ENCODE data around the gene SUPT4H1.
"Not testable (repeated sequence)": the region's sequence is repeated elsewhere in the genome, so short reads cannot be mapped to it uniquely, and the experiment has no call there.

The SUPT4H1 gene

GRCh38 chr17:58351831-58352595, at the start of gene SUPT4H1:
Gene SUPT4H1 (minus strand): TSS chr17:58352201. CDS start chr17:58352135, 66 bp downstream.
- DNase-seq: peak; percentile 99

- DNase-seq: peak; percentile 13
Measured at GRCh38 chr17:58401287-58401686, 49.3 kb upstream of the SUPT4H1 start.

- DNase-seq: no peak
Measured at GRCh38 chr17:58400826-58401225, 48.8 kb upstream of the SUPT4H1 start.

GRCh38 chr17:58399974-58400373, 48.0 kb upstream of the SUPT4H1 start:
- DNase-seq: no peak

- peak; percentile 72 for DNase-seq
Measured at GRCh38 chr17:58398574-58399266, 46.7 kb upstream of the SUPT4H1 start.

GRCh38 chr17:58397421-58397820, 45.4 kb upstream of the SUPT4H1 start:
- DNase-seq: not testable (repeated sequence)

- DNase-seq: no peak
Measured at GRCh38 chr17:58396173-58396572, 44.2 kb upstream of the SUPT4H1 start.

- no peak for DNase-seq
Measured at GRCh38 chr17:58394534-58395223, 42.7 kb upstream of the SUPT4H1 start.

GRCh38 chr17:58391302-58391984, 39.4 kb upstream of the SUPT4H1 start:
- DNase-seq: peak; percentile 98

GRCh38 chr17:58390884-58391283, 38.9 kb upstream of the SUPT4H1 start:
- DNase-seq: no peak

GRCh38 chr17:58388302-58389190, 36.5 kb upstream of the SUPT4H1 start:
- no peak for DNase-seq

GRCh38 chr17:58387834-58388233, 35.8 kb upstream of the SUPT4H1 start:
- DNase-seq: peak; percentile 43

- DNase-seq: no peak
Measured at GRCh38 chr17:58386708-58387107, 34.7 kb upstream of the SUPT4H1 start.

GRCh38 chr17:58385359-58385899, 33.4 kb upstream of the SUPT4H1 start:
- no peak for DNase-seq

GRCh38 chr17:58384897-58385296, 32.9 kb upstream of the SUPT4H1 start:
- DNase-seq: no peak

GRCh38 chr17:58383892-58384462, 32.0 kb upstream of the SUPT4H1 start:
- no peak for DNase-seq

GRCh38 chr17:58382872-58383242, 30.9 kb upstream of the SUPT4H1 start:
- DNase-seq: no peak

- no peak for DNase-seq
Measured at GRCh38 chr17:58382108-58382871, 30.3 kb upstream of the SUPT4H1 start.

GRCh38 chr17:58381124-58382035, 29.4 kb upstream of the SUPT4H1 start:
- no peak for DNase-seq

Data from NCI-H69 (cell line).